ENCODE measurements around the gene CD70. TPM values are rescaled to one million over a fixed set of nuclear protein-coding genes. Genes with fewer than 3 reads are reported as not detected.
A peak's percentile ranks its signal among the peaks of the same experiment; 100 is the strongest.
"Not testable (repeated sequence)": the region's sequence is repeated elsewhere in the genome, so short reads cannot be mapped to it uniquely, and the experiment has no call there.

CD70 gene
- total and polyA plus RNA-seq, 11 donors: 0.23 to 0.68 (median 0.37) TPM; not detected in 8

DNA sequence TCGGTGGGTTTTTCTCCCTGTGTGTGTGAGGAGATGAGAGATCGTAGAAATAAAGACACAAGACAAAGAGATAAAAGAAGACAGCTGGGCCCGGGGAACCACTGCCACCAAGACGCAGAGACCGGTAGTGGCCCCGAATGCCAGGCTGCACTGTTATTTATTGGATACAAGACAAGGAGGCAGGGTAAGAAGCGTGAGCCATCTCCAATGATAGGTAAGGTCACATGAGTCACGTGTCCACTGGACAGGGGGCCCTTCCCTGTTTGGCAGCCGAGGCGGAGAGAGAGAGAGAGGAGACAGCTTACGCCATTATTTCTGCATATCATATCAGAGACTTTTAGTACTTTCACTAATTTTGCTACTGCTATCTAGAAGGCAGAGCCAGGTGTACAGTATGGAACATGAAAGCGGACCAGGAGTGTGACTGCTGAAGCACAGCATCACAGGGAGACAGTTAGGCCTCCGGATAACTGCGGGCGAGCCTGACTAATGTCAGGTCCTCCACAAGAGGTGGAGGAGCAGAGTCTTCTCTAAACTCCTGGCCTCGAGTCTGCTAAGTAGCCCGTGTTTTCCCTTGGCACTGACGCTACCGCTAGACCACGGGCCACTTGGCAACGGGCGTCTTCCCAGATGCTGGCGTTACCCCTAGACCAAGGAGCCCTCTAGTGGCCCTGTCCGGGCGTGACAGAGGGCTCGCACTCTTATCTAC lies 42.0 kb upstream of the CD70 start:
- H3K27me3 ChIP-seq: peaks cover 0 to 26% (median 0%) of the 10 kb centered on the region in 9 donors
- intact Hi-C loops (cut with DNase I): loop anchor here (1.0 to 10.0 kb wide), 13 partner anchors 102 to 230 kb away; partner anchors contain the start of genes GPR108 (in 3 of the 10), TRIP10 (in 3 of the 10) and SH2D3A (in 2 of the 10)
- TF ChIP-seq CTCF (IDR thresholded peaks at IDR 0.05): peak; percentile 49 to 72 (median 62)
- peak; percentile 50 to 87 (median 61) for DNase-seq
- 49 to 54% (median 51%) methylated on average over 25 to 26 of the region's 26 CpGs for WGBS, 4 donors
- not testable (repeated sequence) for H3K4me1 ChIP-seq, H3K4me3 ChIP-seq, H3K27ac ChIP-seq, H3K36me3 ChIP-seq, ATAC-seq, H3K9me3 ChIP-seq

DNA sequence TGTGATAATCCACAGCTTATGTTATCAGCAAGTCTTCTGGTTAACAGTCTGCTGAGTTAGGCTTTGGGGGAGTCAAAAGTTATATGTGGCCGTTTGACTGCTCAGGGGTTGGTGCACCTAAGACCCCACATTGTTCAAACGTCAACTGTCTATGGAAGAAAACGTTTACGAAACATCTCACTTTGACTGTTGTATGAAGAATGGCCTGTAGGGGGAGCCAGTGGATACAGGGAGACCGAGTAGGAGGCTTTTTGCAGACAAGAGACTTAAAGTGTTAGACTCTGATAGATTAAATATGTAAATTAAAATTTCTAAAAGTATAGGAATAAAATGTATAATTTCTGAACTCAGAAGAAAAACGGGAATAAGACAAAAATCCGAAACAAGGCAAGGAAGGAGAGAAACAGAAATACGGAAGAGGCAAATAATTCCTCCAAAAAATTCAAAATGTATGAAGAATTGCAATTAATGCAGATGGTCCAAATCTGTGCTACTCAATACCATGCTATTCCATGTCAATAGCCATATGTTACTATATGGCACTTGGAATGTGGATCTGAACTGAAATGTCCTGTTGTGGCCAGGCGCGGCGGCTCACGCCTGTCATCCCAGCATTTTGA lies 41.2 kb upstream of the CD70 start:
- DNase-seq (peak in 4 of 5 donors; percentile 41 to 74 (median 52)), ATAC-seq (peak in 2 of 4 donors; percentile 53 to 76)
- Histone ChIP-seq H3K4me3 (no peak overlapping the region), H3K27ac (no peak overlapping the region), H3K36me3 (no peaks in the 10 kb centered on the region), H3K4me1 (no peaks in the 10 kb centered on the region), H3K9me3 (peaks cover 0 to 5% (median 0%) of the 10 kb centered on the region in 12 donors), H3K27me3 (peaks cover 0 to 33% (median 0%) of the 10 kb centered on the region in 9 donors)
- 41 to 44% (median 42%) methylated on average over 12 of the region's 12 CpGs for WGBS, 4 donors
- TF ChIP-seq POLR2A (IDR thresholded peaks at IDR 0.05): no peak
- peak; percentile 73 to 92 (median 87) for TF ChIP-seq CTCF (IDR thresholded peaks at IDR 0.05)
- intact Hi-C loops (cut with DNase I): loop anchor here (2.0 to 10.0 kb wide), 12 partner anchors 103 to 231 kb away; partner anchors contain the start of genes GPR108 (in 3 of the 10), TRIP10 (in 3 of the 10) and SH2D3A (in 2 of the 10)

- no peak for TF ChIP-seq POLR2A (IDR thresholded peaks at IDR 0.05)
- Histone ChIP-seq H3K9me3 (peaks cover 0 to 9% (median 0%) of the 10 kb centered on the region in 12 donors), H3K36me3 (no peaks in the 10 kb centered on the region), H3K4me1 (no peaks in the 10 kb centered on the region), H3K27me3 (peaks cover 0 to 52% (median 0%) of the 10 kb centered on the region in 9 donors), H3K27ac (no peak overlapping the region), H3K4me3 (no peak overlapping the region)
- no peak for ATAC-seq
- no peak for DNase-seq
- intact Hi-C loops (cut with DNase I): no loop called here
Measured at GRCh38 chr19:6626764-6627163, 35.8 kb upstream of the CD70 start.

GRCh38 chr19:6617374-6617773 lies 26.4 kb upstream of the CD70 start:
- H3K36me3 ChIP-seq: no peaks in the 10 kb centered on the region
- peaks cover 0 to 28% (median 4%) of the 10 kb centered on the region in 12 donors for H3K9me3 ChIP-seq
- H3K27me3 ChIP-seq: peaks cover 0 to 61% (median 0%) of the 10 kb centered on the region in 9 donors
- intact Hi-C loops (cut with DNase I): no loop called here
- no peak for DNase-seq
- no peak overlapping the region for H3K27ac ChIP-seq
- no peak for TF ChIP-seq CTCF (IDR thresholded peaks at IDR 0.05)
- TF ChIP-seq POLR2A (IDR thresholded peaks at IDR 0.05): no peak
- WGBS, 4 donors: 47 to 66% (median 57%) methylated on average over 2 of the region's 2 CpGs
- no peak for ATAC-seq
- H3K4me3 ChIP-seq: no peak overlapping the region
- peaks cover 0 to 5% (median 0%) of the 10 kb centered on the region in 12 donors for H3K4me1 ChIP-seq

Measured in heart left ventricle (tissue), 16 donors.